Neural cell (in vitro differentiated cells): ENCODE measurements around the gene PHF21A. TPM values are rescaled to one million over a fixed set of nuclear protein-coding genes. Genes with fewer than 3 reads are reported as not detected.

ENCODE experiments used
- H2AFZ ChIP-seq: fragments of 200-600, 300-800 bp; sonication (generic), shearing (Covaris generic); 2 replicates; pipeline ENCODE4 v1.6.0; 2014; ENCODE audit warnings: low read depth, mild to moderate bottlenecking, antibody characterized with exemption, low read length, moderate library complexity
- H3F3A ChIP-seq: fragments of 200-600 bp; shearing (Covaris generic); 2 replicates; pipeline ENCODE4 v1.6.1; 2016; ENCODE audit warnings: mild to moderate bottlenecking, moderate library complexity, mixed read lengths, antibody characterized with exemption, low read length; ENCODE audit not compliant: insufficient read depth, poor library complexity, severe bottlenecking
- H3K27ac ChIP-seq: fragments of 200-600, 300-800 bp; sonication (generic), shearing (Covaris generic); 2 replicates; pipeline ENCODE4 v1.5.1; 2014; ENCODE audit warnings: mild to moderate bottlenecking, low read length, moderate library complexity
- H3K27me3 ChIP-seq: fragments of 300-800, 200-600 bp; sonication (generic), shearing (Covaris generic); 2 replicates; pipeline ENCODE4 v1.6.0; 2014; ENCODE audit warnings: mild to moderate bottlenecking, low read depth, low read length, moderate library complexity; ENCODE audit not compliant: insufficient read depth
- H3K36me3 ChIP-seq: fragments of 300-800, 200-600 bp; sonication (generic), shearing (Covaris generic); 2 replicates; pipeline ENCODE4 v1.5.1; 2014; ENCODE audit warnings: mild to moderate bottlenecking, antibody characterized with exemption, low read length, moderate library complexity; ENCODE audit not compliant: insufficient read depth
- H3K4me2 ChIP-seq: fragments of 300-800, 200-600 bp; sonication (generic), shearing (Covaris generic); 2 replicates; pipeline ENCODE4 v1.6.0; 2014; ENCODE audit warnings: mild to moderate bottlenecking, low read length
- H3K4me3 ChIP-seq: fragments of 300-800, 200-600 bp; sonication (generic), shearing (Covaris generic); 2 replicates; pipeline ENCODE4 v1.5.1; 2014; ENCODE audit warnings: mild to moderate bottlenecking, low read length, moderate library complexity
- H3K79me2 ChIP-seq: fragments of 200-600 bp; shearing (Covaris generic); replicated peaks from 2 replicates; pipeline ENCODE4 v1.6.0; 2014; ENCODE audit warnings: mild to moderate bottlenecking, low read length, moderate library complexity; ENCODE audit not compliant: insufficient read depth
- H3K9ac ChIP-seq: fragments of 300-800, 200-600 bp; sonication (generic), shearing (Covaris generic); 2 replicates; pipeline ENCODE4 v1.6.1; 2016; ENCODE audit warnings: mild to moderate bottlenecking, low read length, mixed read lengths
- H3K9me2 ChIP-seq: fragments of 200-600 bp; shearing (Covaris generic); 2 replicates; pipeline ENCODE4 v1.6.1; 2016; ENCODE audit warnings: mild to moderate bottlenecking, low read length, mixed read lengths; ENCODE audit not compliant: insufficient read depth
- H3K9me3 ChIP-seq: fragments of 200-600, 300-800 bp; sonication (generic), shearing (Covaris generic); 2 replicates; pipeline ENCODE4 v1.6.1; 2016; ENCODE audit warnings: mild to moderate bottlenecking, mixed run types, low read length, moderate library complexity, mixed read lengths
- H4K20me1 ChIP-seq: fragments of 200-600 bp; shearing (Covaris generic); 2 replicates; pipeline ENCODE4 v1.6.1; 2016; ENCODE audit warnings: mild to moderate bottlenecking, mixed run types; ENCODE audit not compliant: insufficient read depth
- CTCF ChIP-seq: fragments of 450-650 bp; IDR thresholded peaks from 2 replicates; pipeline ENCODE4 v1.5.1; 2014; ENCODE audit warnings: antibody characterized with exemption, mild to moderate bottlenecking, moderate library complexity; ENCODE audit not compliant: poor library complexity, severe bottlenecking
- EP300 ChIP-seq: fragments of 450-650 bp; conservative IDR thresholded peaks from 2 replicates; pipeline ENCODE4 v1.6.1; 2014; ENCODE audit warnings: antibody characterized with exemption, mild to moderate bottlenecking, moderate library complexity; ENCODE audit not compliant: poor library complexity, severe bottlenecking
- EZH2 ChIP-seq: fragments of 200-600, 300-800 bp; shearing (Covaris generic), sonication (generic); IDR thresholded peaks from 2 replicates; pipeline ENCODE4 v1.6.1; 2014; ENCODE audit warnings: antibody characterized with exemption, low read length, borderline replicate concordance, mild to moderate bottlenecking; ENCODE audit not compliant: insufficient read depth, poor library complexity, severe bottlenecking
- MXI1 ChIP-seq: fragments of 450-650 bp; conservative IDR thresholded peaks from 2 replicates; pipeline ENCODE4 v1.6.1; 2014; ENCODE audit warnings: antibody characterized with exemption, mild to moderate bottlenecking; ENCODE audit not compliant: poor library complexity, severe bottlenecking
- POLR2AphosphoS5 ChIP-seq: IDR thresholded peaks from 2 replicates; pipeline ENCODE4 v1.6.1; 2012
- RAD21 ChIP-seq: fragments of 450-650 bp; conservative IDR thresholded peaks from 2 replicates; pipeline ENCODE4 v1.6.1; 2014; ENCODE audit warnings: antibody characterized with exemption, mild to moderate bottlenecking, moderate library complexity
- REST ChIP-seq: IDR thresholded peaks from 2 replicates; pipeline ENCODE4 v1.6.1; 2012; ENCODE audit warnings: borderline replicate concordance
- SMC3 ChIP-seq: fragments of 450-650 bp; conservative IDR thresholded peaks from 2 replicates; pipeline ENCODE4 v1.6.1; 2014; ENCODE audit warnings: antibody characterized with exemption, mild to moderate bottlenecking, moderate library complexity; ENCODE audit not compliant: poor library complexity
- TAF1 ChIP-seq: IDR thresholded peaks from 2 replicates; pipeline ENCODE4 v1.6.1; 2012; ENCODE audit warnings: low read depth
- polyA plus RNA-seq: library from polyadenylated mRNA; depleted of rRNA; stranded (reverse); fragments of >200 nt; gene quantifications from 2 replicates; pipeline ENCODE4 v1.2.3, GENCODE V29; 2014

Gene PHF21A
- polyA plus RNA-seq, 1 donor from 2014 or later = 31.7 TPM

DNA sequence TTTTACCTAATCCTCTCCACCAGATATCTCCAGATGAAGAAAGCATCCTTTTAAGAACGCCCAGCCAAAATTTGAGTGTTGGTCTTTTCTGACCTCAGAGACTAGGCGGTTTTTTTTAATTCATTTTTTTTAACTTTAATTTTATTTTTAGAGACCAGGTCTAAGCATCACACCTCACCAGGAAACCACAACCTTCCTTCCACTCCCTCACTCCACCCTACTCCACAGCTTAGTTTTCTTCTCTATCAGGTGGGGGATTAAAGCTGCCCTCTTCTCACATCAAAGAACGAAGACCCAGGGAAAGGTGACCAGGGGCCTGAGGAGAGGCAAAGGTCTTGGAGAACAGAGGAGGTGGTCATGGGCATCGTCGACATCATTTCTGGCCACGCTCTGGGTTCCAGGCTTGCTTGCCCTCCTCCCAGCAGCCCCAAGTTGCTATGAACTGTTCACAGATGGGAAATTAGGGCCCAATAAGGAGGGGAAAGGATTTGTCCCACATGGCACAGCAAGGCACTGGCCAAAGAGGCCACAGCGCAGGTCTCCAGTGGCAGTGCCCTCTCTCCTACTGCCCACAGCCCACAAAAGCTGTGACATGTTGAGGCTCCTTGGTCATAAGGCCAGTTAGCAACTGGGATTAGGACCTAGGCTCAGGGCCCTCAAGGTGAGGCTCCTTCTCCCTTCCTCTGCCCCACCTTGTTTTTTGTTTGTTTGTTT lies 202.1 kb downstream of the PHF21A start:
- Histone ChIP-seq H3K9me3 (no peaks in the 10 kb centered on the region), H3K9ac (no peak overlapping the region), H4K20me1 (no peaks in the 10 kb centered on the region), H3K36me3 (no peaks in the 10 kb centered on the region), H3K79me2 (peaks cover 6% of the 10 kb centered on the region), H3K9me2 (no peaks in the 10 kb centered on the region), H3K4me2 (no peak overlapping the region), H3F3A (peaks cover 8% of the 10 kb centered on the region), H3K27ac (no peak overlapping the region), H3K4me3 (peak overlapping the region; percentile 98), H3K27me3 (peaks cover 31% of the 10 kb centered on the region), H2AFZ (no peak overlapping the region)
- no peak for TF ChIP-seq REST
- no peak for TF ChIP-seq TAF1
- TF ChIP-seq EP300 = no peak
- no peak for TF ChIP-seq MXI1
- TF ChIP-seq CTCF = no peak
- no peak for TF ChIP-seq RAD21
- no peak for TF ChIP-seq EZH2
- no peak for TF ChIP-seq SMC3
- TF ChIP-seq POLR2AphosphoS5 = no peak

- H3K27ac ChIP-seq = peak overlapping the region; percentile 90
Observed at GRCh38 chr11:45918331-45918941, 202.8 kb downstream of the PHF21A start.

More at GRCh38 chr11:45918331-45918941, 202.8 kb downstream of the PHF21A start:
- Histone ChIP-seq H4K20me1 (no peaks in the 10 kb centered on the region), H3K36me3 (no peaks in the 10 kb centered on the region), H3K4me2 (peak overlapping the region; percentile 23), H2AFZ (peak overlapping the region; percentile 94), H3K9me3 (no peaks in the 10 kb centered on the region), H3K9me2 (no peaks in the 10 kb centered on the region), H3K27me3 (peaks cover 27% of the 10 kb centered on the region), H3F3A (peaks cover 8% of the 10 kb centered on the region), H3K9ac (peak overlapping the region; percentile 90), H3K4me3 (peak overlapping the region; percentile 98), H3K79me2 (peaks cover 6% of the 10 kb centered on the region)
- TF ChIP-seq TAF1 = no peak
- TF ChIP-seq POLR2AphosphoS5 = peak; percentile 38
- TF ChIP-seq RAD21 = no peak
